ENCODE measurements around the gene RBM19.

Gene RBM19

GRCh38 chr12:113934946-113935345, 31.2 kb downstream of the RBM19 start:
- Histone ChIP-seq H3K36me3 (ENCODE audit: insufficient read depth, low read length) (no peaks in the 10 kb centered on the region; the same call in none of the 2 replicates), H3K4me1 (ENCODE audit: insufficient read depth, low read length) (peaks cover 15% of the 10 kb centered on the region; the same call in 1 of the 2 replicates), H3K9me3 (ENCODE audit: control insufficient read depth, insufficient read depth, low read length) (no peaks in the 10 kb centered on the region), H3K9ac (ENCODE audit: low read depth, low read length) (no peak overlapping the region)

GRCh38 chr12:113934060-113934814, 31.9 kb downstream of the RBM19 start:
- Histone ChIP-seq H3K9me3 (ENCODE audit: control insufficient read depth, insufficient read depth, low read length) (no peaks in the 10 kb centered on the region), H3K36me3 (ENCODE audit: insufficient read depth, low read length) (no peaks in the 10 kb centered on the region; the same call in none of the 2 replicates), H3K9ac (ENCODE audit: low read depth, low read length) (no peak overlapping the region), H3K4me1 (ENCODE audit: insufficient read depth, low read length) (peaks cover 17% of the 10 kb centered on the region)

GRCh38 chr12:113933201-113933786, 32.8 kb downstream of the RBM19 start:
- Histone ChIP-seq H3K9me3 (ENCODE audit: control insufficient read depth, insufficient read depth, low read length) (no peaks in the 10 kb centered on the region), H3K36me3 (ENCODE audit: insufficient read depth, low read length) (no peaks in the 10 kb centered on the region; the same call in none of the 2 replicates), H3K9ac (ENCODE audit: low read depth, low read length) (no peak overlapping the region; the same call in 1 of the 2 replicates), H3K4me1 (ENCODE audit: insufficient read depth, low read length) (peaks cover 23% of the 10 kb centered on the region)

- Histone ChIP-seq H3K9ac (ENCODE audit: low read depth, low read length) (no peak overlapping the region), H3K4me1 (ENCODE audit: insufficient read depth, low read length) (peaks cover 23% of the 10 kb centered on the region), H3K36me3 (ENCODE audit: insufficient read depth, low read length) (no peaks in the 10 kb centered on the region; the same call in none of the 2 replicates), H3K9me3 (ENCODE audit: control insufficient read depth, insufficient read depth, low read length) (no peaks in the 10 kb centered on the region)
Measured at GRCh38 chr12:113932381-113933196, 33.5 kb downstream of the RBM19 start.

DNA sequence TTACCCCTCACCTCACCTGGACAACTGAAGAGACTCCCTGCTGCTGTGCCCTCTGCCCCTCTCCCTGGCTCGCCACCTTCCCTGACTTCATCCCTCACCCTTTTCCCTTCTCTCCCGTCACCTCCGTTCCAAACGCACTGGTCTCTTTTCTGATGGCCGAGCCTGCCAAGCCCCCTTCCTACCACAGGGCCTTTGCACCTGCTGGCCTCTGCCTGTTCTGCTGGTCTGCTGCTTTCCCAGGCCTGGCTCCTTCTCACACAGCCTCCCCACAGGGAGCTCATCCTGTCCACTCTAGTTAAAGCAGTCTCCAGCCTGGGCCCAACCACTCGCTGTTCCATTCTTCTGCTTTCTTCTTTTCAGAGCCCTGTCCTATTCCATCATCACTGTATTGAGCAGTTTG, 34.6 kb downstream of the RBM19 start:
- H3K36me3 ChIP-seq (ENCODE audit: insufficient read depth, low read length), result peaks cover 2% of the 10 kb centered on the region
- no peak overlapping the region for H3K9ac ChIP-seq (ENCODE audit: low read depth, low read length)
- H3K4me1 ChIP-seq (ENCODE audit: insufficient read depth, low read length), result peaks cover 23% of the 10 kb centered on the region

DNA sequence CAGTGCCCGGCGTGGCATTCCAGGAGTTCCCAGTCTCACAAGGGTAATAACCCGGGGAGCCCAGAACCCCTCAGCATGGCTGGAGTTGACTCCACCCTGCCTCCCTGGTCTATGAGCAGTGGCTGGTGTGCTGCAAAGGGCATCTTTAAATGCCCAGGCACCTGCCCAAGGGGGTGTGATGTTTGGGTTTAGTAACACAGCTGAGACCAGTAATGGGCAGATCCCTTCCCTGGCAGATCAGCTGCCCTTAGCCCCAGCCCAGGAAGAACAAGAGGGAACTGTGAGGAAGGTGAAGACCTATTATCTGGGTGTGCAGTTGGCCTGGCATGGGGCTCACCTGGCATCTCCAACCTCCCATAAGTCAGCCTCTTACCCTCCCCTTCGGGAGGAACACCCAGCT, 35.9 kb downstream of the RBM19 start:
- H3K36me3 ChIP-seq (ENCODE audit: insufficient read depth, low read length), result peaks cover 7% of the 10 kb centered on the region
- no peaks in the 10 kb centered on the region for H3K9me3 ChIP-seq (ENCODE audit: control insufficient read depth, insufficient read depth, low read length)
- H3K9ac ChIP-seq (ENCODE audit: low read depth, low read length), result no peak overlapping the region
- peaks cover 23% of the 10 kb centered on the region for H3K4me1 ChIP-seq (ENCODE audit: insufficient read depth, low read length)

More for the DNA sequence above, 34.6 kb downstream of the RBM19 start:
- H3K9me3 ChIP-seq (ENCODE audit: control insufficient read depth, insufficient read depth, low read length), result no peaks in the 10 kb centered on the region

DNA sequence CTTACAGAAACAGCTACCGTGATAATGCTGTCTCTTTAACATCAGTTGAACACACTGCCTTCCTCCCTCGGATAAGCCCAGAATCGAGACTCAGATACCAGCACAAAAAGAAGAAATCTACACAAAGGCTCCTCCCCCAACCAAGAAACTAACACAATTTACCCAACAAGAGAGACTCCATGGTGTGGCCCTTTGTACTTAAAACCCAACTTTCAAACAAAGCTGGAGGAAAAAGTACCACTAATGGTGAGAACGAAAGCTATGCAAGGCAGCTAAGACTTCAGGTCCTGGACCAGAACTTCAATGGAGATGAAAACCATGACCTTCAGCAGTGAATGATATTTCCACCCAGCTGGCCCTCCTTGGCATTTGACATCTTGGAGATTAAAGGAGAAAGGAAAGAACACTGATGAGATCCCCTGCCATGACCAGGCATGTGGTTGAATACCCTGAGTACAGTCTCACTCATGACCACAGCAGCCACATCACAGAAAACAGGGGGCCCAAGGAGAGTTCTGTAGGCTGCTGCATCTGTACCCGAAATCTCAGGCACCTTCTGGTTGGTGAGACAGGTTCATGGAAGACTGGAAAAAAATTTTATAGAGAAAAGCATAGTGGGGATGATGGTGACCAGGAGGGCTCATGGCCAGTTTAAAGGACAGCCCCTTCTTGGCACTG, 36.7 kb downstream of the RBM19 start:
- H3K9me3 ChIP-seq (ENCODE audit: control insufficient read depth, insufficient read depth, low read length), result no peaks in the 10 kb centered on the region
- peaks cover 23% of the 10 kb centered on the region for H3K4me1 ChIP-seq (ENCODE audit: insufficient read depth, low read length)
- no peak overlapping the region for H3K9ac ChIP-seq (ENCODE audit: low read depth, low read length)
- peaks cover 7% of the 10 kb centered on the region for H3K36me3 ChIP-seq (ENCODE audit: insufficient read depth, low read length)

DNA sequence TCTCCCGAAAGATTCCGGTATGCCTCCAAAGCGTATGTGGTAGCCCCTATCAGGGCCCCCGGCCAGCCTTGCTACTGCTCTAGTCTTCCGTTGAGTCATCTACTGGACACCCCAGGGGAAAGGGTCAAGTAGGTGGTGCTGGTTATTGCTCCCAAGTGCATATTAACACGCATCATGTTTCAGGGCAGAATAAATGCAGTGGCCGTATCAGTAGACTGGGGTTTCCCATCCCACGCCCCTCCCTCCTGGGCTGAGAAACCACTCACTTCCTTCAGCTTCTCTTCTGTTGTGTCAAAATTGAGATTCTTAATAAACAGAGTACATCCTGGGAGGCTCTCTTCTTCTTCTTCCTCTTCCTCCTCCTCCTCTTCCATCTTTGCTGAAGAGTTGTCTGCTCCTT, 39.3 kb downstream of the RBM19 start:
- Histone ChIP-seq H3K9me3 (ENCODE audit: control insufficient read depth, insufficient read depth, low read length) (no peaks in the 10 kb centered on the region), H3K36me3 (ENCODE audit: insufficient read depth, low read length) (peaks cover 11% of the 10 kb centered on the region), H3K9ac (ENCODE audit: low read depth, low read length) (no peak overlapping the region), H3K4me1 (ENCODE audit: insufficient read depth, low read length) (peaks cover 8% of the 10 kb centered on the region; the same call in 1 of the 2 replicates)

- H3K36me3 ChIP-seq (ENCODE audit: insufficient read depth, low read length), result peaks cover 14% of the 10 kb centered on the region
- no peaks in the 10 kb centered on the region for H3K9me3 ChIP-seq (ENCODE audit: control insufficient read depth, insufficient read depth, low read length)
- H3K9ac ChIP-seq (ENCODE audit: low read depth, low read length), result no peak overlapping the region
- H3K4me1 ChIP-seq (ENCODE audit: insufficient read depth, low read length), result peaks cover 7% of the 10 kb centered on the region; the same call in 1 of the 2 replicates
Measured at GRCh38 chr12:113924341-113924740, 41.8 kb downstream of the RBM19 start.

DNA sequence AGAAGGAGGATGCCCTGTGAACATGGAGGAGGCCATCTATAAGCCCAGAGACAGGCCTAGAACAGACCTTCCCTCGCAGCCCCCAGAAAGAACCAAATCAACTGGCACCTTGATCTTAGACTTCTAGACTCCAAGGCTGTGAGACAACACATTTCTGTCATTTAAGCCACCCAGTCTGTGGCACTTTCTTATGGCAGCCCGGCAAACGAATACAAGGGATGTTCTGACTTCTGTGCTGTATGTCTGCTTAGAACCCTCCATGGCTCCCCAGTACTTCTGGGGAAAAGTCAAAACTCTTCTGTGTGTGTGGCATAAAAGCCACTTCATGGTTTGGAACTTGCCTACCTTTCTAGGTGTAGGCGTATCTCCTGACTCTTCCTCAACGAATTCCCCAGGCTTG, 42.9 kb downstream of the RBM19 start:
- Histone ChIP-seq H3K9ac (ENCODE audit: low read depth, low read length) (no peak overlapping the region), H3K9me3 (ENCODE audit: control insufficient read depth, insufficient read depth, low read length) (no peaks in the 10 kb centered on the region), H3K36me3 (ENCODE audit: insufficient read depth, low read length) (peaks cover 14% of the 10 kb centered on the region), H3K4me1 (ENCODE audit: insufficient read depth, low read length) (no peaks in the 10 kb centered on the region)

DNA sequence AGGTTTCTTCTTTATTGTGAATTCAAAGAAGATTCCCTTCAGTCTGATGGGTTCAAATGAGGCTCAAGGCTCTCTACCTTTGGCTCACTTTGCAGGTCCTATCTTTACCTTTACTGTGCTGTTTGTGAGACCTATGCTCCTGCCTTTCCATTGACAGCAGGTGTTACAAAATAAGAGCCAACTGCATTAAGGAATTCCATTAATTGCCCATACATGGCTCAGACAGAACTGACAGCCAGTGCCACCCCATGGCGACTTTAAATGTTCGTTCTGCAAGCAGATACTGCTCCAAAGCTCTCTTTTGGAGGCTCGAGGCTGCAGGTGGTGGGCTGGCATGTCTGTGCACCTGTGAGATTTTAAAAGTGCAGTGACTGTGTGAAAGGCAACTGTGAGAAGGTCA, 44.7 kb downstream of the RBM19 start:
- Histone ChIP-seq H3K9ac (ENCODE audit: low read depth, low read length) (no peak overlapping the region), H3K4me1 (ENCODE audit: insufficient read depth, low read length) (no peaks in the 10 kb centered on the region), H3K9me3 (ENCODE audit: control insufficient read depth, insufficient read depth, low read length) (no peaks in the 10 kb centered on the region), H3K36me3 (ENCODE audit: insufficient read depth, low read length) (peaks cover 11% of the 10 kb centered on the region)

DNA sequence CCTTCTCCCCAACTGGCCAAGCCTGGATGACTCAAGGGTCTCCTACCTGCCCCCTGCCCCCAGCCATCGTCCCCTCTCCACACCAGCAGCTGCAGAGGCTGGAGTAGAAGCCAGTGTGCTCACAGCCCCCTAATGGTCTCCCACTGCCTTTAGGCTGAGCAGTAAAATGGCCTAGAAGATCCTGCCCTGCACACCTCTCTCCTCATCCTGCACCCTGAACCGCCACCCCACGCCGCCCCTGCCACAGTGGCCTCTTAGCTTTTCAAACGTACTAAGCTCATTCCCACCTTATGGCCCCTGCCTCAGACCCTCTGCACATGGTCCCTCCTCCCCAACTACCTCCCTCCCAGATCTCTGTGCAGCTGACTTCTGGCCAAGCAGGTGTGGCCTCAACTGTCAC, 46.3 kb downstream of the RBM19 start:
- no peaks in the 10 kb centered on the region for H3K9me3 ChIP-seq (ENCODE audit: control insufficient read depth, insufficient read depth, low read length)
- H3K4me1 ChIP-seq (ENCODE audit: insufficient read depth, low read length), result no peaks in the 10 kb centered on the region
- peaks cover 7% of the 10 kb centered on the region for H3K36me3 ChIP-seq (ENCODE audit: insufficient read depth, low read length)
- no peak overlapping the region for H3K9ac ChIP-seq (ENCODE audit: low read depth, low read length)

GRCh38 chr12:113918306-113918705, 47.8 kb downstream of the RBM19 start:
- Histone ChIP-seq H3K9ac (ENCODE audit: low read depth, low read length) (no peak overlapping the region), H3K9me3 (ENCODE audit: control insufficient read depth, insufficient read depth, low read length) (no peaks in the 10 kb centered on the region), H3K36me3 (ENCODE audit: insufficient read depth, low read length) (peaks cover 5% of the 10 kb centered on the region), H3K4me1 (ENCODE audit: insufficient read depth, low read length) (no peaks in the 10 kb centered on the region)

- no peaks in the 10 kb centered on the region for H3K9me3 ChIP-seq (ENCODE audit: control insufficient read depth, insufficient read depth, low read length)
- H3K9ac ChIP-seq (ENCODE audit: low read depth, low read length), result no peak overlapping the region
- peaks cover 3% of the 10 kb centered on the region for H3K36me3 ChIP-seq (ENCODE audit: insufficient read depth, low read length)
- H3K4me1 ChIP-seq (ENCODE audit: insufficient read depth, low read length), result no peaks in the 10 kb centered on the region
Measured at GRCh38 chr12:113917393-113917792, 48.7 kb downstream of the RBM19 start.
